Small intestine (tissue), 7 donors: ENCODE measurements around the gene SH3RF2. TPM values are rescaled to one million over a fixed set of nuclear protein-coding genes. Genes with fewer than 3 reads are reported as not detected.
"Not testable (repeated sequence)": the region's sequence is repeated elsewhere in the genome, so short reads cannot be mapped to it uniquely, and the experiment has no call there.

Experiments used
- DNase-seq, 2 donors: peaks; one replicate each; pipeline versions ENCODE4 v3.0.0 to v3.0.0-alpha.2; 2013
- FAIRE-seq: peaks from 2 replicates; lab custom pipeline; 2012; peaks lifted over from hg19 to GRCh38; lab: Jason Lieb, UNC
- H3K27ac ChIP-seq, 3 donors: one replicate each; pipeline ENCODE4 v1.5.1; 2013; ENCODE audit warnings: low read length in 2 of 3, mild to moderate bottlenecking in 2 of 3, control low read depth in 1 of 3, inconsistent platforms in 1 of 3, low read depth in 1 of 3, moderate library complexity in 1 of 3
- H3K27me3 ChIP-seq, 3 donors: one replicate each; pipeline ENCODE4 v1.6.1; 2013; ENCODE audit warnings: low read length in 3 of 3, inconsistent platforms in 1 of 3; ENCODE audit not compliant: control insufficient read depth in 3 of 3, insufficient read depth in 3 of 3
- H3K36me3 ChIP-seq, 3 donors: one replicate each; pipeline ENCODE4 v1.6.1; 2013; ENCODE audit warnings: low read length in 3 of 3, inconsistent platforms in 1 of 3, low read depth in 1 of 3, mild to moderate bottlenecking in 1 of 3, moderate library complexity in 1 of 3; ENCODE audit not compliant: control insufficient read depth in 3 of 3, insufficient read depth in 2 of 3
- H3K4me1 ChIP-seq, 3 donors: one replicate each; pipeline ENCODE4 v1.6.1; 2013; ENCODE audit warnings: low read length in 2 of 3, inconsistent platforms in 1 of 3, low read depth in 1 of 3, mild to moderate bottlenecking in 1 of 3, moderate library complexity in 1 of 3; ENCODE audit not compliant: control insufficient read depth in 3 of 3, insufficient read depth in 2 of 3
- H3K4me3 ChIP-seq, 3 donors: one replicate each; pipeline ENCODE4 v1.5.1; 2013; ENCODE audit warnings: low read length in 3 of 3, control low read depth in 1 of 3, inconsistent platforms in 1 of 3, low read depth in 1 of 3, mild to moderate bottlenecking in 1 of 3, moderate library complexity in 1 of 3
- H3K9me3 ChIP-seq, 2 donors: one replicate each; pipeline ENCODE4 v1.6.1; 2013; ENCODE audit warnings: low read depth in 1 of 2, low read length in 1 of 2; ENCODE audit not compliant: control insufficient read depth in 2 of 2, insufficient read depth in 1 of 2
- WGBS, 3 donors: extraction: QIAGEN DNeasy Blood & Tissue Kit; methylation state at CpG; one replicate each; pipeline ENCODE4 v1.1.7; 2013; 5-methylcytosine and 5-hydroxymethylcytosine counted together
- polyA plus RNA-seq, 4 donors: library from polyadenylated mRNA; stranded (reverse) in 3 of 4; unstranded in 1 of 4; fragments of 200-250 nt in 3 of 4; fragments of 120-200 nt in 1 of 4; gene quantifications; one replicate each; pipeline versions ENCODE4 v1.2.1 to v1.2.3, GENCODE V29; 2013
- donor health status: healthy with polysubstance abuse.
- donor health status: control.
- donor health status: control.
- donor health status: Bipolar disorder and iron deficiency.
- donor health status: healthy.

Gene SH3RF2
- polyA plus RNA-seq, 4 donors: 14.3 to 44.0 (median 24.3) TPM

GRCh38 chr5:146101646-146102045, 165.3 kb downstream of the SH3RF2 start:
- no peak for FAIRE-seq
- 82 to 94% (median 85%) methylated on average over 2 of the region's 2 CpGs for WGBS, 3 donors

DNA sequence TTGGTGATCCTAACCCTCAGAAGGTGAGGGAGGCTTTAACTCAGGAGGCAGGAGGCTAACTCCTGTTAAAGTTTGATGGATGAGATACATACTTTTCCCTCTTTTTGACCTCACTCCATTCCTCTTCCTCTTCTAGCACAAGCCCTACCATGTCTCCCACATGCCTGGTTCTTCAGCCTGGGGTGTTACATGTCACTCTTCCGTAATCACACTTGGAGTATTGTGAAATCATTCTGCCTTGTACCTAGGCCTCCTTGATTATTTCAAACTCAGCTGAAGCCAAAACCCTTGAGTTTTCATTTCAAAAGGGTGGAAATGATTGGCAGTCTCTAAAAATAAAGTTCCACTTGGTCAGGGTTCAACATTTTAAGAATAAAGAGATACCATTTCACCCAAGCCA, 167.2 kb downstream of the SH3RF2 start:
- no peaks in the 10 kb centered on the region for H3K36me3 ChIP-seq
- no peak overlapping the region for H3K4me3 ChIP-seq
- FAIRE-seq (no peak), DNase-seq (no peak)
- no peaks in the 10 kb centered on the region for H3K4me1 ChIP-seq
- H3K27me3 ChIP-seq: no peaks in the 10 kb centered on the region
- WGBS, 3 donors: 22 to 95% (median 79%) methylated on average over 1 of the region's 1 CpG
- H3K9me3 ChIP-seq: no peaks in the 10 kb centered on the region
- no peak overlapping the region for H3K27ac ChIP-seq

More at GRCh38 chr5:146101646-146102045, 165.3 kb downstream of the SH3RF2 start:
- DNase-seq: no peak
- H3K4me3 ChIP-seq: no peak overlapping the region
- H3K4me1 ChIP-seq: no peaks in the 10 kb centered on the region
- no peaks in the 10 kb centered on the region for H3K36me3 ChIP-seq
- H3K27me3 ChIP-seq: no peaks in the 10 kb centered on the region
- H3K9me3 ChIP-seq: no peaks in the 10 kb centered on the region
- H3K27ac ChIP-seq: no peak overlapping the region

- no peaks in the 10 kb centered on the region for H3K36me3 ChIP-seq
- no peak within 1 kb of the TSS for H3K27ac ChIP-seq
- 97 to 98% (median 98%) methylated on average over 2 of the region's 2 CpGs for WGBS, 3 donors
- no peaks in the 10 kb centered on the region for H3K27me3 ChIP-seq
- no peak for DNase-seq
- H3K9me3 ChIP-seq: no peaks in the 10 kb centered on the region
- H3K4me3 ChIP-seq: no peak within 1 kb of the TSS
- no peaks in the 10 kb centered on the region for H3K4me1 ChIP-seq
- FAIRE-seq: no peak
Observed at GRCh38 chr5:146105477-146105876, 169.1 kb downstream of the SH3RF2 start, which contains the start of gene PLAC8L1. PLAC8L1 (minus strand) TSS chr5:146105577; CDS start chr5:146104311, 1,266 bp downstream.

- FAIRE-seq: no peak
- no peak for DNase-seq
- Histone ChIP-seq H3K4me3 (no peak overlapping the region), H3K9me3 (no peaks in the 10 kb centered on the region), H3K4me1 (no peaks in the 10 kb centered on the region), H3K36me3 (peaks cover 0 to 2% (median under 1%) of the 10 kb centered on the region in 3 donors), H3K27ac (no peak overlapping the region), H3K27me3 (no peaks in the 10 kb centered on the region)
- 48 to 83% (median 50%) methylated on average over 1 of the region's 1 CpG for WGBS, 3 donors
Observed at GRCh38 chr5:146107901-146108300, 171.5 kb downstream of the SH3RF2 start.

- H3K27ac ChIP-seq, H3K4me1 ChIP-seq, H3K36me3 ChIP-seq, H3K9me3 ChIP-seq, H3K4me3 ChIP-seq, H3K27me3 ChIP-seq, DNase-seq, FAIRE-seq: not testable (repeated sequence)
- 96 to 98% (median 98%) methylated on average over 2 of the region's 2 CpGs for WGBS, 3 donors
Observed at GRCh38 chr5:146108870-146109269, 172.5 kb downstream of the SH3RF2 start.

DNA sequence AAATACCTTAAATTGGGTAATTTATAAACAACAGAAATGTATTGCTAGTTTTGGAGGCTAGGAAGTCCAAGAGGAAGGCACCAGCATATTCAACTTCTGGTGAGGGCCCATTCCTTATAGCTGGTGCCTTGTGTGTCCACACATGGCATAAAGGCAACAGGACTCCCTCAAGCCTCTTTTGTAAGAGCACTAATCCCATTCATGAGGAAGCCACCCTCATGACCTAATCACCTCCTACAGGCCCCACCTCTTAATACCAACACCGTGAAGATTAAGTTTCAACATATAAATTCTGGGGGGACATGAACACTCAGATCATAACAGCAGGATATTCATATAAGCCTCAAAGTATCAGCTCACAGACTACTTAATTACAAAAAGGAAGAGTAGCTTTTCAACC, 173.0 kb downstream of the SH3RF2 start:
- FAIRE-seq: no peak
- H3K4me1 ChIP-seq: no peaks in the 10 kb centered on the region
- H3K9me3 ChIP-seq: no peaks in the 10 kb centered on the region
- H3K27me3 ChIP-seq: no peaks in the 10 kb centered on the region
- no peak overlapping the region for H3K4me3 ChIP-seq
- no peak for DNase-seq
- peaks cover 0 to 9% (median 5%) of the 10 kb centered on the region in 3 donors for H3K36me3 ChIP-seq
- WGBS, 3 donors: 73 to 86% (median 78%) methylated on average over 1 of the region's 1 CpG
- H3K27ac ChIP-seq: no peak overlapping the region

- no peak for FAIRE-seq
- Histone ChIP-seq H3K9me3 (no peaks in the 10 kb centered on the region), H3K4me3 (no peak overlapping the region), H3K27me3 (no peaks in the 10 kb centered on the region), H3K27ac (no peak overlapping the region), H3K4me1 (no peaks in the 10 kb centered on the region), H3K36me3 (peaks cover 0 to 14% (median 5%) of the 10 kb centered on the region in 3 donors)
- no peak for DNase-seq
- WGBS, 3 donors: 21 to 34% (median 31%) methylated on average over 1 of the region's 1 CpG
Observed at GRCh38 chr5:146111409-146111808, 175.0 kb downstream of the SH3RF2 start.

DNA sequence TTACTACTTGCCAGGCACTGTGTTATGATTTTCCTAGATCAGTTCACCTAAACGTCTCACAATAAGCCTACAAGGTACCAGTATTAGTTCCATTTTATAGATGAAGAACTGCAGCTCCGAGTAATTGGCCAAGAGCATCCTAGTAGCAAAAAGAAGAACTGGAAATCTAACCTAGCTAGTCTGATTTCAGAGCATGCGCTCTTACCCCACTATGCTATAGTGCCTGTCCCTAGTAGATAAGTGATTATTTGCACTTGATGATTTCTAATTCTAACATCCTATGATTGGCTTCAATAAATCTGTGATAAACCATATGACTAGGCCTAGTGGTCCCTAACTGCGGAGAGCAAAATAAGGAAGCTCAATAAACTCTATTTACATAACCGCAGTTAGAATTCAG, 176.1 kb downstream of the SH3RF2 start:
- WGBS, 3 donors: 79 to 94% (median 92%) methylated on average over 5 of the region's 5 CpGs
- Histone ChIP-seq H3K9me3 (no peaks in the 10 kb centered on the region), H3K27me3 (no peaks in the 10 kb centered on the region), H3K36me3 (peaks cover 0 to 17% (median 5%) of the 10 kb centered on the region in 3 donors), H3K4me3 (no peak overlapping the region), H3K27ac (no peak overlapping the region), H3K4me1 (no peaks in the 10 kb centered on the region)
- DNase-seq (no peak), FAIRE-seq (no peak)
